ENCODE measurements around the gene KIAA1755.

The KIAA1755 gene, protein sequence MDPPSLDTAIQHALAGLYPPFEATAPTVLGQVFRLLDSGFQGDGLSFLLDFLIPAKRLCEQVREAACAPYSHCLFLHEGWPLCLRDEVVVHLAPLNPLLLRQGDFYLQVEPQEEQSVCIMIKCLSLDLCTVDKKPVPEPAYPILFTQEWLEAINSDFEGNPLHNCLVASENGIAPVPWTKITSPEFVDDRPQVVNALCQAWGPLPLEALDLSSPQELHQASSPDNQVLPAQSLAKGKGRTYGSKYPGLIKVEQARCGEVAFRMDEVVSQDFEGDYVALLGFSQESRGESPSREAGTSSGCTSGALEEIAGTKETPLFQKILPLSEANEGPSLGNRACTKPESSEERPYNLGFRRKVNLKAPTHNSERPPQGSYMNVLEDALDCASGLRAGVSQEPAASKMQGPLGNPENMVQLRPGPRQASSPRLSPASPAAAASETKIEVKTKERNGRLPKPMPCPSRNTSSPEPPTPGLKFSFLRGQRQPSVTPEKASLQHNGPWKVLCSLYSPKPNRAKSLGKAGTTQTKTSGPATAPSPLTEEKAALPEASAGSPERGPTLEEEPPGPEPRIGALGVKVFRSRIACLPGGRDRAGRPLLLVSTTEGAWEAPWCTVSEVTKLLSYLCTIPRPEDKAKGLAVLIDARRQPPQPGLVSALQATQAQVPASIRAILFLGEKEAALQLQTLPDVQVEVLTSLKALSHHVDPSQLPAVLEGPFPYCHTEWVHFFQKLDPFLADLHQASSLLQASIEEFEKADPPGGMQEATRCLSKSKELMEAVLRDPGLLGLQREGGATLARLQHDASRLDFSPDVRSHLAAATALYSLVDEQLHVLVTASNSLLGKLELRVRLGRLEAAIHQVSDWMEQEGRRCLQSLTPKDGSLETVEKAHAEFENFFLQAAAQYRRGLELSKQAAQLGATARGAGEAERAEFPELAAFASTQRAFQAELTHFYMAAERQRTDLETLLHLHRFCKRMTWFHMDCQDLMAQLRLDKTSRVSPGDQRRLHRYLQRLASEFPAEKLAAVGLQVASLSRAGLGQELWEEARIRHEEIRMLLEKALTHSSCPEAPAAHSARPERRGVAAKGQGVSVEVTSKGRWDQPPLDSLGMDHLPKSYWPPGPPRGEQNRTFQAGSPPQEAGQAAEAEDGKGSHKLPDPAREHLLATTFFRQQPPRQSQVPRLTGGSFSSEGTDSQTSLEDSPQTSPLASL

DNA sequence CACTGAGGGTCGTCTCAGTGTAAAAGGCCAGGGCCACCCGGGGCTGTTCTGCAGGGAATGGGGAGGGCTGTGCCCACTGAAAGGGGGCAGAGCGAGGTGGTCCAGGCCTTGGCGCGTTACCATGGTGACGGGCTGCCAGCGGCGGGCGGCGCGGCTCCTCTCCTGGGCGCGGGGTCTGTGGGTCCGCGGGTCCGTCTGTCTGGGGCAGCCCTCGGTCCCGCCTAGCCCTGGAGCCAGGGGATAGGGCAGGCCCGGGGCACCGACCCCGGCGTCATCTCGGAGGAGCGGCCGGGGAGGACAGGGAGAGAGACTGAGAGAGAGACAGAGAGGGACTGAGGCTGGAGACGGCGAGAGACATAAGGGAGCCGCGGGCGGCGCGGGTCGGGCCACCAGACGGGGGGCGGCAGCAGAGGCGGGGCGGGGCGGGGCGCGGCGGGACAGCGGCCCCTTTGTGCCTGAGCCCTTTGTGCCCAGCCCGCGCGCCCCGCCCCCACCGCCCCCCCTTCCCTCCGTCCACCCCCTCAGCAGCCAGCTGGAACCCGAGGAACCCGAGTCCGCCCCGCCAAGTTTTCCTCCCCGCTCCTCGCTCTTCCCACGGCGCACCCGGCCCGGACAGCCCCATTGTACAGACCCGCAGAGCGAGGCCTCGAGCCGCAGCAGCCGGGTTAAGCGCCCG, at the start of gene KIAA1755:
TSS of gene KIAA1755 (minus strand) at position 358 of the 676 bp plus-strand sequence. CDS start at position 123, 235 bp downstream.
- DNase-seq: no peak

DNA sequence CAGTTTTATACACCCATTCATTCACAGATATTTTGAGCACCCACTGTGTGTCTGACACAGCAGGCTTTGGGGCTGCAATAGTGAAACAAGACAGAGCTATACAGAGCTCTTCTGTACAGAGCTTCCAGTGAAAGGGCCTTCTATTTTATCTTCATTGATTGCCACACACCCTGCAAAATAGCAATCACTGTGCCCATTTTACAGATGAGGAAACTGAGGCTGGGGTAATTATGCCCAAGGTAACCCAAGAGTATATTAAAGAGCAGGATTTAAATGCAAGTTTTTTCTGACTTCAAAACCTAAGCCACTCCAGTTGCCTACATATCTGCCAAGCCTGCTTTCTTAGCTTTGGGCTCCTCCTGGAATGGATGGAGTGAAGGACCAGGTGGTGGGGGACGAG, 47.9 kb upstream of the KIAA1755 start:
- DNase-seq: no peak

DNA sequence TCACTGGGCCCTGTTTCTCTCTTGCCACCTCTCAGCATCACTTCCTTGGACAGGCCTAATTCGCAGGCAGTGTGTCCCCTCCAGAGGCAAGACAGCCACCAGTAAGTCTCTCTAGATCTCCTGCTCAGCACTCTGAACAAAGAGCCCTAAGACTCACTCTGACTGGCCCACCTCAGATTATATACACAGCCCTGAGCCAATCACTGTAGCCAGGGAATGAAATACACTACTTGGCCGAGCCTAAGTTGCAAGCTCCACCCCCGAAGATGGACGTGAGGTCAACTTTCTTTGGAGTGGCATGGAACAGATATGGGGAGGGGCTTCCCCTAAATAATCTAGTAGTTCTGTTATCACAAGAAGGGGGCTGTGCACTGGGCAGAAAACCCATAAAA, 47.5 kb upstream of the KIAA1755 start:
- no peak for DNase-seq

DNA sequence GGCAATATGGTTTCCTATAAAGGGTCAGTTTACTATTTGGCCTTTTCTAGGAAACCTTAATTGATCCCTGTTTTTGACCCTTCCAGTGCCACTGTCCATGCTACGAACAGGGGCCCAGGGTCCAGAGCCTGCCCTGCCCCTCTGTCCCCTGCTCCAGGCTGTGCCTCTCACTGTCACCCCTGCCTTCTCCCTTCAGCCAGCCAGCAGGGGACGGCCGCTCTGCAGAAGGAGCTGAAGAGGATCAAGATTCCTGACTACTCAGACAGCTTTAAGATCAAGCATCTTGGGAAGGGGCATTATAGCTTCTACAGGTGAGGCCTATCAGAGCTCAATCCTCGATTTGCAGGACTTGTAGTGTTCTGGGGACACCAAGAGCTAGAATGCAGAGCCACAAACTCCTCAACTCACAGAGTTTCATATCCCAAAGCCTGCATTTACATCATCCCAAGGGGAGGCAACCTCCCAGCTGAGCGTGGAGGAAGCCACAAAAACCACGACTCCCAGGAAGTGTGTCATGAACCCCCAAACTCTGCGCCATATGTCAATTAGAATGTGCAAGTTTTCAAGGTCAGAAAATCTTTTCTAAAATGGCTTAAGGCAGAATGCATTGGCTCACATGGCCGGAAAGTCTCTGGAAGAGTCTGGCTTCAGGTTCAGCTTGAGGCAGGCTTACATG, 47.0 kb upstream of the KIAA1755 start:
- DNase-seq: peak; percentile 69

DNA sequence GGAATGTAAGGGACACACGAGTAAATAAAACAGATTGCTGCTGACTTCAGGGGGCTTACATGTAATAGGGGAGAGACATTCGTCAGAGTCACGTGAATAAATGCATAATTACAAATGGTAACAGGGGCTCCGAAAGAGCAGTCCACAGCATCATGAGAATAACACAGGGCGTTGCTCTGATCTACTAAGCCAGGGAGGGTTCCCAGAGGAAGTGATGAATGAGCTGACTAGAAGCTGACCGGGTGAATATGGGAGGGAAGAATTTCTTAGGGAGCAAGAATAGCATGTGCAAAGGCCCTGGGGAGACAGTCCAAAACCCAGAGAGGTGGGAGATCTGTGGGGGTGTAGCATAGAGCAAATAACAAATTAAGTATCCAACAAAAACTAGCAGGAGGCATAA, 45.8 kb upstream of the KIAA1755 start:
- no peak for DNase-seq

DNA sequence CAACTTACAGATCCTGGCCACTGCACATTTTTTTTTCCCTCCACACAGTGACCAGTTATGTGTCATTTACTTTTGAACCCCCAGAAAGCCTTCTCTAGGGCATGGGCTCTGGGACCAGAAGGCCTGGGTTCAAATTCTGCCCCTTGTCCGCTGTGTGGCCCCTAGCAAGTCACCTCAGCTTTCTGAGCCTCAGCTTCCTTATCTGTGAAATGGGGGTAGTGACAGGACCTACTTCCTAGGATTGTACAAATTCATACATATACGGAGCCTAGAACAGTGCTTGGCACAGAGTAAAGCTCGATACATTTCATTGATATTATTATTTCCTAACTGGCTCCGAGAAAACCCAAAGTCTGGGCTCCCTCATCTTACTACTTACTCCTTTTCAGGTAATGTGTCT, 45.0 kb upstream of the KIAA1755 start:
- no peak for DNase-seq

DNA sequence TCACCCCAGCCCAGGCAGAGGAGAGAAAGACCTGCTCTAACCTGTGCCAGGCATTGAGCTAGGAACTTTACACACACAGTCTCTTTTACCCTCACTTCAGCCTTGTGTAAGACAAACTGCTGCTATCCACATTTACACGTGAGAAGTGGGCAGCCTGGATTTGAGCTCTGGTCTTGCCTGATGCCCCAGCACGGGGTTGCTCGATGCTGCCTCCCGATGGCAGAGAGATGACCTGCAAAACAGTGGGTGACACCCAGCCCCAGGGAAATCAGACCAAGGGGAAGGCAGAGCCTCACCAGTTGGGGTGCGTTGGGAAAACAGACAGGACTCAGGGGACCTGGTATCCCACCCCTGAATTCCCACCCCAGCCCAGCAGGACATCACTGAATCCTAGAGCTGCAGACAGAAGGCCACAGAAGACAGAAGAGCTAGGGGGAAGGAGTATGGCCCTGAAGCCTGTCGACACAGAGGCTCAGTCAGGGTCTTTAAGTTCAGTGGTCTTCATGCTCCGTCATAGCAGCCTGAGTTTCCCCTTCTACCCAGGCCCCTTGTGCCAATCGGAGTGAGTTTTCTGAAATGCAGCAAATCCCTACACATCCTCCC, 44.4 kb upstream of the KIAA1755 start:
- peak; percentile 17 for DNase-seq

DNA sequence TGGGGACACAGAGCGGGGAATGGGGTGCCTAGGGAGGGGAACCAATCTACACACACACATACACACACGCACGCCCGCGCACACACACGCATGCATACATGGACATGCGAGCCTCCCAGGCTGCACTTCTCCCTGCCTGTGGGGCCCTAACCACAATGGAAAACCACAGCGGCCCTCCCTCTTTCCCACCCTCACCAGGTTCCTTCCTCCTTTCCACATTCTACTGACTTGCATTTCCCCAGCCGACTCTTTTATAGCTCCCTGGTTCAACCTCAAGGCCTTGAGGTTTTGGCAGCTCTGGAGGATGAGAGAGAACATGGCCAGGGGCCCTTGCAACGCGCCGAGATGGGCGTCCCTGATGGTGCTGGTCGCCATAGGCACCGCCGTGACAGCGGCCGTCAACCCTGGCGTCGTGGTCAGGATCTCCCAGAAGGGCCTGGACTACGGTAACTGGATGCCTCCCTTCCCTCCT, 43.4 kb upstream of the KIAA1755 start, which contains the start of gene BPI:
TSS of gene BPI (plus strand) at position 249 of the 472 bp plus-strand sequence. CDS start at position 317, 68 bp downstream.
- peak; percentile 71 for DNase-seq

DNA sequence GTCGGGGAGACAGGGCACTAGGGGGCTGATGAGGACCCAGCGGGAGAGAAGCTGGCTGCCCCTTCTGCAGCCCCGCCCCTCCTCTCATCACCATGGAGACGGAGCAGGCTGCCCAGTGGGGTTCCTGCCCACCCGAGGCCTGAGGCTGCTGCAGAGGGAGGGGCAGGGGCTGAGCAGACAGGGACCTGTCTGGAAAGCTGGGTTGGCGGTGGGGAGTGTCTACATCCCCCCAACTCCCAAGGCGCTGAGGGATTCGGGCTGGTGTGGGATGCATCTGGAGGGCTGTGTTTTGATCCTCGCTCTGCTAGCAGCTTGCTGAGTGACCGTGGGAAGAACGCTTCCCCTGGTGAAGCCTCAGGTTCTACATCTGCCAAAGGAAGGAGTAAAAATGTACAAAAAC, 42.3 kb upstream of the KIAA1755 start:
- no peak for DNase-seq

DNA sequence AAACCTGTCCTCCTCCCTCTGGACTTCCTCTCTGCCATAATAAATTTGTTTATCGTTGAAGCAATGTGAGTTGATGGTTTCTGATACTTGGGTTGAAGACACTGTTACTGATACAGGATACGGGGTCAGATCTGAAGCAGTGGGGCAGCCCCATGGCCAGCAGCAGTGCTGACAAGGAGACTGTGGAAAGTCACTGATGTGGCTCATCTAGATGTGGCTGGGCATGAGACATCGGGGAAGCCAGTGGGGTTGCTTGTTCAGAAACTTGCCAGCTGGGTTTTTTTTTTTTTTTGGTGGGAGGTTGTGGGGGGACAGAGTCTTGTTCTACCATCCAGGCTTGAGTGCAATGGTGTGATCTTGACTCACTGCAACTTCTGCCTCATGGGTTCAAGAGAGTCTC, 40.8 kb upstream of the KIAA1755 start:
- DNase-seq: no peak

DNA sequence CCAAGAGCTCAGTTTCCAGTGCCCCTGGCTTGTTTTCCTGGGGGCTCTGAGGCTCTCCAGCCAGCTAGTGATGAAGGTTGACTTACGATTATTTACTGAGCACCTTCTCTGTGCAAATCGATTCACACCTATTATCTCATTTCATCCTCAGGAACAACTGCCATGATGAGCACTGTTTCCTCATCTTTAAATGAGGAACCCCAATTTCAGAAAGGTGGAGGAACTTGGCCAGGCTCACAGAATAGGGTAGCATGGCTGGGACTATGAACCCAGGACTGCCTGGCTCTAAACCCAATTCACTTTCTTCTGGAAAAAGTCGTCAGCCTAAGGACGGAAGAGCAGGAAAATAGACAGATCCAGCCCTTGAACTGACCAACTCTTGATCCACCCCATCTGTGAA, 39.9 kb upstream of the KIAA1755 start:
- no peak for DNase-seq

DNA sequence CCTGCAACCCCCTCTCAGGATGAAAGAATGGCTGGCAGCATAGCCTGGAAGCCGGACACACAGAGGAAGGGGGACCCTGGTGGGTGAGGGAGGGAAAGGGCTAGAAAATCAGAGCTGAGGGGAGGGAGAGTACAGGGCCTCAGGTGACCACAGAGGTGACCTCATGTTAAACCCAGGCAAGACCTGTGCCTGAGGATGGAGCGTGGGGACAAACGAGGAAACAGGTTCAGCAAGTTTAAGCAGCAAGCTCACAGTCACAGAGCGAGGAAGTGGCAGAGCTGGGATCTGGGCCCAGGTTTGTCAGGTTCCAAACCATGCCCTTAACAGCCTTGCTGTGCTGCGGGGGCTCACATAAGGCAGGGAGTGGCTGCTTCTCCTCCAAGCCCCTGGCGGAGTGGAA, 39.4 kb upstream of the KIAA1755 start:
- no peak for DNase-seq

DNA sequence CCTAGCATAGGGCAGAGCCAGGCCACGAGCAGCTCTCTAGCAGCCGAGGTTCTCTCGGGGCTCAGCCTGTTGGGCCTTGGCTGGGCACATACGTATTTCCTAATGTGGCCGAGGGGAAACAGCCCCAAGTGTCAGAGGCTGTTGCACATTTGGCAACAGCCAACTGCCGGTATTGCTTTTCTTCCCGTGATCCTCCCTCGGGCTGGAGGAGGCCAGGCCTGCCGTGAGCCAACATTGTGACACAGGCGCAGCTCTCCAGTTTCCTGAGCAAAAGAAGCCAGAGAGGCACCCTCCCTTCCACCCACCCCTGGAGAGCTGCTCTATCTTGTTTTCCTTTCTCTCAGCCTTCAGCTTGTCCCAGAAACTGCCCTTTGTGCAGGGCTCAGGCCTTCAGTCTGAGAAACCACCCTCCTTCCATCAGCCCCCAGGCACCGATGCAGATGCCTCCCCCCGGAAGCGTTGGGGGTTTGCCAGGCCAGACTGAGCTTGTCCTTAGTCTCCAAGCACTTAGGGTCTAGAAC, 38.3 kb upstream of the KIAA1755 start:
- DNase-seq: peak; percentile 30

DNA sequence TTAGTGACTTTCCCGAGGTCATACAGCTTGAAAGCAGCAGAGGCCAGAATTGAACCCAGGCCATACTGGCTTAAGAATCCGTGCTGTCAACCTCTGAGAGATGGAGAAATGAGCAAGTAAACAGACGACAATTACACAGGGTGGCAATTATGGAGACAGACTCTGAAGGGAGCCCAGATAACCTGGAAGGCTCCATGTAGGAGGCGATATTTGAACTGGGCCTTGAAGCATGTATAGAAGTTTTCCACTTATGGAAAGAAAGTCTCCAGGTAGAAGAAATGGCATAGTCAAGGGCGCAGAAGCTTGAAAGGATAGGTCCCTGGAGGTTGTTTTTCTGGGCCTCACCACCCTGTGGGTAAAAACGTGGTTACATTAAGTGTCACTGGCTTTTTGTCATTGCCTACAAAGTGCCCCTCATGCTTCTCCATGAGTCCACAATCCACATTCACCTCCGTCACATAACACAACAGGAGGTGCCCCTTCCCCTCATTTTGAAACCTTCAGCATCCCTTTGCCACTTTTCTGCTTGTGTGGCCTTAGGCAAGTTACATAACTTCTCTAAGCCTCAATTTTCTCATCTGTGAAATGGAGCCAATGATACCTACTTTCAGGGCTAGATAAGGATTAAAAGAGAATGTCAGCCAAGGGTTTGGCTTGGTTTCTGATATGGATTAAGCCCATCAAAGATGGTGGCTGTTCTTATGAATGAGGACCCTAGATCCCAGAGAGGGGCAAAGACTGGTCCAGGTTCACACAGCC, 37.6 kb upstream of the KIAA1755 start:
- no peak for DNase-seq

DNA sequence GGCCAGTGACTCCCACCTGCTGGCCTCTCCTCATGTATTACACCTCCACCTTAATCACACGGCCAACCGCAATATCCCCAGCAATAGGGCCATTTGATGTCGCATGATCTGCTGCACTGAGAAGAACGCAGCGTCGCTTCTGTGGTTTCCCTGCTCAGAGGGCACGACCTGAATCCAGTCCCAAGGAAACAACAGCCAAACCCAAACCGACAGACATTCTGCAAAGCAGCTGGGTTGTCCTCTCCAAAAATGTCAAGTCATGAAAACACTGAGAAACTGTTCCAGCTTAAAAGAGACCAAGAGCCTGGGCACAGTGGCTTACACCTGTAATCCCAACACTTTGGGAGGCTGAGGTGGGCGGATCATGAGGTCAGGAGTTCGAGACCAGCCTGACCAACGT, 35.9 kb upstream of the KIAA1755 start:
- DNase-seq: no peak

DNA sequence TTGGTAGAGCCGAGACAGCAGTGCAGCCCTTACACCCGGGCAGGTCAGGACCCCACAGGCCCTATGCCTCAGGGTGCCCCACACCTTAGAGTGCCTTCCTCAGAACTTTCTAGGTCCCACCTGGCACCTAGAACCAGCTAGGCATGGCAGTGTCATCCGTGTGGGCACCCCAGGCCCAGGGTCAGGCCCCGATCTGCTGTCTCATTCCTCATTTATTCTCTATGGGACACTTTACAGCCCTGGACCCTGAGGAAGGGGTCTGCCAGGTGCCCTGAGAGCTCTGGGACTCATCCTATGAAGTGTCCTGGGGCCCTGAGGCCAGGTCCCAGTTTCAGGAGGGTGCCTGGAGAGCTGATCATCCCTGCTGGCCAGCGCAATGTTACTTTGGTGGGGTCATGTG, 35.3 kb upstream of the KIAA1755 start:
- DNase-seq: no peak

DNA sequence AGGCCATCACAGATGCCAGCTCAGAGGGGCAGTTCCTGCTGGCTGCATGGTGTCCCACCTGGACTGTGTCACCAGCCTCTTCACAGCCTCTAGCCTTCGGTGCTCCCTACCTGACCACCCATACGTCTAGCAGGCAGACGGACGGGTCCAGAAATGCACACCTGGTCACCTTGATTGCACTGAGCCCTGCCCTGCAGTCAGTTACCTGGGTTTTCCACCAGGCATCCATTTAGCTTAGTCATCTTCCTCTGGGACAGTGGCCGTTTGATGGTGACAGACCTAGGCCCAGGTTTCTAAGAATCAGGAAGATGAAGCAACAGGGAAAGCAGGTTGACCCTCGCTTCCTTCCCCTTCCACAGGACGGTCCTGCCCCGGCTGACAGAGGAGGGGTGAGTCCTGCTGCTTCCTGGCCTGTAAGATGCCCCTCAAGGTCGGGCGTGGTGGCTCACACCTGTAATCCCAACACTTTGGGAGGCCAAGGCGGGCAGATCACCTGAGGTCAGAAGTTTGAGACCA, 33.6 kb upstream of the KIAA1755 start:
- DNase-seq: no peak

DNA sequence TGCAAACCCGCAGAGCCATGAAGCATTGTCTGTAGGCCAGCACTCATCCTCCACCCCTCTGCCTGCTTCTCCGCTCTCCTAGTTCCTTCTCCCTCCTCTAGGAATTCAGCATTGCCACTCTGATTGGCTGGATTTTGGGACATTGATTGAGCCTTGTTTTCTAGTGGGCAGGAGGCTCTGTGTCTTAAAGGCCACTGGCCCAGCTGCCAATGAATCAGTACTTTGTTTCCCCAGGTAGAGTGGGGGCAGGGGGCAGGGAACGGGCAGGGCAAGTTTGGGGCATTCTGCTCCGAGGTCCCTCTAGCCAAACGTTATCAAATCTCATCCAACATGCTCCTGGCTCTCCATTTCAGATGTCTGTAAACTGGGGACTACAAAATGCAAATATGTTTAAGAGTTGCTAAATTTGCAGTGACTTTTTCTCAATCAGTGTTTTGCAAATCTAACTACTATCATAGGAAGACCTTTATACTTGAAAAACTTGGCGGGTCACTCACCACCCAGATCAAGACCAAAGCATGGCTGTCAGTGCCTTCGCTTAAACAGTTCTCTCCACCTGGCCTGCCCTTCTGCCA, 33.0 kb upstream of the KIAA1755 start:
- DNase-seq: peak; percentile 49

DNA sequence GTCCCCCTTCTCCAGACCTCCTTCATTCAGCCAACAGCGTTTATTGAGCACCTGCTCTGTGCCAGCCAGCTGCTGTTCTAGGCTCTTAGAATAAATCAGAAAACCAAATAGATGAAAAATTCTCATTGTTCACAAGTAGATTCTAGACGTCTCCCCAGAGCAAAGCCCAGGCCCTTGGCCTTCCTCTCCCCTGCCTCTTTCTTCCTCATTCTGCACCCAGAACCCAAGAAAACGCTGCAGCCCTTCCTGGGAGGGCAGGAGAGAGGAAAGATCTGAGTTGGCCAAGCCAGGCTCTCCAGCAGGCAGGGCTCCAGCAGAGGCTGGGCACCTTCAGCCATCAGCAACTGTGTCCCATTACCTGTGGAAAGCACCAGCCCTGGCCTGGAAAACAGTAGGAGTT, 31.4 kb upstream of the KIAA1755 start:
- DNase-seq: no peak
